WTC11 (cell line): Measurements from ENCODE around the gene CPAMD8.
"Not testable (repeated sequence)": the region's sequence is repeated elsewhere in the genome, so short reads cannot be mapped to it uniquely, and the experiment has no call there.

Experiments
- ATF1 ChIP-seq: sonication (generic); formaldehyde crosslinking; IDR thresholded peaks from 2 replicates; pipeline ENCODE4 v1.8.1; 2023; ENCODE audit warnings: mild to moderate bottlenecking, moderate library complexity, missing genetic modification reagents
- ATF3 ChIP-seq: sonication (generic); formaldehyde crosslinking; conservative IDR thresholded peaks from 2 replicates; pipeline ENCODE4 v1.8.1; 2022; ENCODE audit warnings: mild to moderate bottlenecking, missing genetic modification reagents
- CTCF ChIP-seq: fragments of 200-600 bp; IDR thresholded peaks from 2 replicates; pipeline ENCODE4 v1.8.0; 2022; ENCODE audit warnings: antibody characterized with exemption
- HMGXB4 ChIP-seq: sonication (generic); formaldehyde crosslinking; IDR thresholded peaks from 2 replicates; pipeline ENCODE4 v1.8.1; 2023; ENCODE audit warnings: mild to moderate bottlenecking, moderate library complexity, missing genetic modification reagents
- JUN ChIP-seq: sonication (generic); formaldehyde crosslinking; IDR thresholded peaks from 2 replicates; pipeline ENCODE4 v1.8.0; 2023; ENCODE audit warnings: mild to moderate bottlenecking, missing genetic modification reagents
- NFYB ChIP-seq: sonication (generic); formaldehyde crosslinking; conservative IDR thresholded peaks from 2 replicates; pipeline ENCODE4 v1.8.0; 2022; ENCODE audit warnings: low read depth, missing genetic modification reagents
- NR2C2 ChIP-seq: sonication (generic); formaldehyde crosslinking; IDR thresholded peaks from 2 replicates; pipeline ENCODE4 v1.8.0; 2022; ENCODE audit warnings: mild to moderate bottlenecking, missing genetic modification reagents
- RORB ChIP-seq: fragments of 250-450 bp; sonication (Bioruptor Pico); IDR thresholded peaks from 2 replicates; pipeline ENCODE4 v1.9.0; 2021; ENCODE audit warnings: mild to moderate bottlenecking
- SMAD3 ChIP-seq: sonication (generic); formaldehyde crosslinking; IDR thresholded peaks from 2 replicates; pipeline ENCODE4 v1.8.0; 2022; ENCODE audit warnings: missing genetic modification reagents, mild to moderate bottlenecking, borderline replicate concordance
- SP1 ChIP-seq: sonication (generic); formaldehyde crosslinking; conservative IDR thresholded peaks from 2 replicates; pipeline ENCODE4 v1.8.1; 2022; ENCODE audit warnings: missing genetic modification reagents
- ZNF121 ChIP-seq: sonication (generic); formaldehyde crosslinking; IDR thresholded peaks from 2 replicates; pipeline ENCODE4 v1.8.0; 2023; ENCODE audit warnings: missing genetic modification reagents
- ZNF281 ChIP-seq: sonication (generic); formaldehyde crosslinking; IDR thresholded peaks from 2 replicates; pipeline ENCODE4 v1.8.0; 2023; ENCODE audit warnings: mild to moderate bottlenecking, missing genetic modification reagents
- ZNF416 ChIP-seq: fragments of 250-450 bp; sonication (Bioruptor Pico); IDR thresholded peaks from 2 replicates; pipeline ENCODE4 v1.9.0; 2021; ENCODE audit warnings: mild to moderate bottlenecking, inconsistent platforms
- TF ChIP-seq, protein P1 (sequence below): sonication (generic); formaldehyde crosslinking; IDR thresholded peaks from 2 replicates; pipeline ENCODE4 v1.8.1; 2022; ENCODE audit warnings: mild to moderate bottlenecking, missing genetic modification reagents, moderate library complexity, borderline replicate concordance

DNA sequence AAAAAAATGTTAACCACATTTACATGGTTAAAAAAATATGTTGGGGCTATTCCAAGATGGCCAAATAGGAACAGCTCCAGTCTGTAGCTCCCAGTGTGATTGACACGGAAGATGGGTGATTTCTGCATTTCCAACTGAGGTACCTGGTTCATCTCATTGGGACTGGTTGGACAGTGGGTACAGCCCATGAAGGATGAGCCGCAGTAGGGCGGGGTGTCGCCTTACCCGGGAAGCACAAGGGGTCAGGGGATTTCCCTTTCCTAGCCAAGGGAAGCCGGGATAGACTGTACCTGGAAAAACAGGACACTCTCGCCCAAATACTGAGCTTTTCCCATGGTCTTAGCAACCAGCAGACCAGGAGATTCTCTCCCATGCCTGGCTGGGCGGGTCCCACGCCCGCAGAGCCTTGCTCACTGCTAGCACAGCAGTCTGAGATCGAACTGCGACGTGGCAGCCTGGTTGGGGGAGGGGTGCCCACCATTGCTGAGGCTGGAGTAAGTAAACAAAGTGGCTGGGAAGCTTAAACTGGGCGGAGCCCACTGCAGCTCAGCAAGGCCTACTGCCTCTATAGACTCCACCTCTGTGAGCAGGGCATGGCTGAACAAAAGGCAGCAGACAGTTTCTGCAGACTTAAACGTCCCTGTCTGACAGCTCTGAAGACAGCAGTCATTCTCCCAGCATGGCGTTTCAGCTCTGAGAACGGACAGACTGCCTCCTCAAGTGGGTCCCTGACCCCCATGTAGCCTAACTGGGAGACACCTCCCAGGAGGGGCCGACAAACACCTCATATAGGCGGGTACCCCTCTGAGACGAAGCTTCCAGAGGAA, 65.4 kb downstream of the CPAMD8 start:
- TF ChIP-seq, protein P1, sequence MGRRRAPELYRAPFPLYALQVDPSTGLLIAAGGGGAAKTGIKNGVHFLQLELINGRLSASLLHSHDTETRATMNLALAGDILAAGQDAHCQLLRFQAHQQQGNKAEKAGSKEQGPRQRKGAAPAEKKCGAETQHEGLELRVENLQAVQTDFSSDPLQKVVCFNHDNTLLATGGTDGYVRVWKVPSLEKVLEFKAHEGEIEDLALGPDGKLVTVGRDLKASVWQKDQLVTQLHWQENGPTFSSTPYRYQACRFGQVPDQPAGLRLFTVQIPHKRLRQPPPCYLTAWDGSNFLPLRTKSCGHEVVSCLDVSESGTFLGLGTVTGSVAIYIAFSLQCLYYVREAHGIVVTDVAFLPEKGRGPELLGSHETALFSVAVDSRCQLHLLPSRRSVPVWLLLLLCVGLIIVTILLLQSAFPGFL (CRISPR knock-in tag), result not testable (repeated sequence)
- TF ChIP-seq ATF3 (CRISPR knock-in tag); SMAD3 (CRISPR knock-in tag); CTCF; ZNF416 (CRISPR knock-in tag); JUN (CRISPR knock-in tag); ATF1; RORB; NR2C2 (CRISPR knock-in tag); NFYB (CRISPR knock-in tag); HMGXB4 (CRISPR knock-in tag); ZNF121 (CRISPR knock-in tag): not testable (repeated sequence)
- TF ChIP-seq ZNF281 (CRISPR knock-in tag) (peak; percentile 90), SP1 (0 out of 2 replicates have a peak, but pooled peaks have one; percentile 27)
